HG02884 (cell line): ENCODE results near the gene CD48.
"Not testable (repeated sequence)": the region's sequence is repeated elsewhere in the genome, so short reads cannot be mapped to it uniquely, and the experiment has no call there.

Experiments used
- ATAC-seq: cut with Tn5 transposase; IDR thresholded peaks from one replicate; pipeline ENCODE4 v1.9.1; 2021; ENCODE audit warnings: mild to moderate bottlenecking, moderate library complexity; ENCODE audit not compliant: unreplicated experiment

Gene CD48

GRCh38 chr1:160742428-160743127 lies 31.0 kb upstream of the CD48 start:
- ATAC-seq = no peak

DNA sequence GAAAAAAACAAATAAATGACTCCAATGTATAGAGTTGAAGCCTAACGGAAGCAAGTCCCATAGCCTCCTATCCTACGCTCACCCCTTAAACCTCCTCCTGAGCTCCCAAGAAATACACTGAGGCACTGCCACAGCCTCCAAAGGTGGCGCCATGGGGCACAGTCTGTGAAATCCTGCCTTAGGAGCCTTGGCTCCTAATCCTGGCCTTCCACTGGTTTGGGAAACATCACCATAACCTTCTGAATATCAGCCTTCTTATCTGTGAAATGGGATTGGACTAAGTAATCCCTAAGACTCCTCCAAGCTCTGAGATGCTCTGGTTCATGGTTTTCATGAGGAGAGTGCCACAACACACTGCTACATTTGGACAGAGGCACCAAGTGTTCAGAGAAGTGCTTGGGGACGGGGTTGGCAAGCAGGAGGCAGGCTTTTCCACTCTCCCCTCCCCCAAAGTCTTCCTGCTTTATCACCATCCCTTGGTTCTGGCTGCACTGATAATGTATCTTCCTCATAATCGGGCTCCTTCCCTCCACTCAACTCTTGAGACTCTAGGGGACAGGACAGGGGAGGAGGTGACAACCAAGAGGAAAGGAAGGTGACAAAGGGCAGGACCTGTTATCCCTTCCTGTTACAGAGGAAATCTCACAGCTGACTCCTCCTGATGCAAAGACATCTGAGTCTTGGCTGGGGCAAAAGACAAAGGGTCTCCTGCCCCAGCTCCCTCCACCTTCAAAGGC lies 30.2 kb upstream of the CD48 start:
- ATAC-seq = no peak

- ATAC-seq = no peak
Observed at GRCh38 chr1:160741092-160741501, 29.5 kb upstream of the CD48 start.

DNA sequence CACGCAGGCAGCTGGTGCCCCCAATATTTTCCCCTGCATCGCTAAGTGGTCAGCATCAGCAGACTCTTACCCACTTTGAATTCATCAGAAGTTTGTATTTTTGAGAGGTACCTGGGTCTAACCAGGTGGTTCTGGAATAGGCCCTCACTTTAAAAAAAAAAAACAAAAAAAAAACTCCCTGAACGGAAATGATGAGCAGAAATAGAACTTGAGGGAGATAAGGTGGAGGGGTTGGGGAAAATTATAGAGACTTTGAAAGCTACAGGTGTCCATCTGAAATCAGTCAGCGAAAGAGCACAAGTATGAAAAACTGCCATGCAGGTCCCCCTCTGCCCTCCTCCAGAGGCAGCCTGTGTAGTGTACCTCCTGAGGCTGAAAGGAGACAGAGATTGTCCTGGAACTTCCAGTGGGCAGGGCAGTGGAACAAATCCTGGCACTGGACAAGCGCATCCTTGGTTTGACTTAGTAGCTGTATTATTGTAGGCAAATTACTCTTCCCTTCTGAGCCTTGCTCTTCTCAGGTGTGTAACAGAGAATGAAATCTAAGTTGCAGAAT lies 28.6 kb upstream of the CD48 start:
- no peak for ATAC-seq

DNA sequence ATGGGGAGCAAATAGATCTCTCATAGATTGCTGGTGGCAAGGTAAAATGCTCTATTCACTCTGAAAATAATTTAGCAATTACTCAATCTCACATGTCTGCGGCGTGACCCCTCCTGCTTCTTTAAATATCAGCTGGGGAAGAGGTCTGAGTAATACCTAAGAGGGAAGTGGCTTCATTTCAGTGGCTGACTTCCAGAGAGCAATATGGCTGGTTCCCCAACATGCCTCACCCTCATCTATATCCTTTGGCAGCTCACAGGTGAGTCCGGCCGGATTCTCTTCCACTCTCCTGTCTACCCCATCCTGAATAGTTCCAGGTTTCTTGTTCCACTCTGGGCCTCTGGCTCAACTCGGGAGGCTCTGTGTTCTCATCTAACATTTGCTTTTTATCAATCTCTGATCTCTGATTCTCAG lies 27.5 kb upstream of the CD48 start, which contains the start of gene SLAMF7:
Gene SLAMF7, plus strand, starts transcription at position 150 of the 414 bp plus-strand sequence. Its CDS starts 55 bp downstream, at position 205.
- peak; percentile 71 for ATAC-seq

- no peak for ATAC-seq
Observed at GRCh38 chr1:160738271-160738670, 26.6 kb upstream of the CD48 start.

GRCh38 chr1:160734301-160734700 lies 22.7 kb upstream of the CD48 start:
- no peak for ATAC-seq

DNA sequence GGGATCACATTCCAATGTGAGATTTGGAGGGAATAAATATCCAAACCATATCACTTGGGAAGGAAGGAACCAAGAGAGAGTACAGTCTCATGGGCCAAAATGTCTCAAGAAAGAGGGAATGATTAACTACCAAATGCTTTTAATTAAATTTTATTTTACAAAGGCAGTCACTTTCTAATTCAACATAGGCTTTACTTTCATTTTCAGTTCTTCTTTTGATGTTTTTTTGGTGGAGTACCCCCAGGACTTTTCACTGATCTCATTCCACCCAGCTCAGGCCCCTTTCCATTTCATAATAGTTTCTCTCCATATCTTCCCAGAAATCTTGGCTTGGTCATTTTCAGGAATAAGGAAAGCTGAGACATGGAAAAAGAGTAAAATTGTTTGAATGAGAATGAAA lies 22.3 kb upstream of the CD48 start:
- no peak for ATAC-seq

DNA sequence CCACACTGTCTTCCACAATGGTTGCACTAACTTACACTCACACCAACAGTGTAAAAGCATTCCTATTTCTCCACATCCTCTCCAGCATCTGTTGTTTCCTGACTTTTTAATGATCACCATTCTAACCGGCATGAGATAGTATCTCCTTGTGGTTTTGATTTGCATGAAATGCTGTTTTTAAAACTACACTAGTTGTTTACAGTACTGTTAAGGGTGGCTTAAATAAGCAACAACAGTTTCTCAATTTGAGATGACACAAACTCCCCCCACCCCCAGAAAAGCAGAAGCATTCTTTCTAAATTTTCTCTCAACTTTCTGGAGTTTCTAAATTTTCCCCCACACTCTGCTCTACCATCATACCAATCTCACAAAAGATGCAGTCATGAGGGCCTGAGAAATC lies 20.4 kb upstream of the CD48 start:
- ATAC-seq = peak; percentile 40

DNA sequence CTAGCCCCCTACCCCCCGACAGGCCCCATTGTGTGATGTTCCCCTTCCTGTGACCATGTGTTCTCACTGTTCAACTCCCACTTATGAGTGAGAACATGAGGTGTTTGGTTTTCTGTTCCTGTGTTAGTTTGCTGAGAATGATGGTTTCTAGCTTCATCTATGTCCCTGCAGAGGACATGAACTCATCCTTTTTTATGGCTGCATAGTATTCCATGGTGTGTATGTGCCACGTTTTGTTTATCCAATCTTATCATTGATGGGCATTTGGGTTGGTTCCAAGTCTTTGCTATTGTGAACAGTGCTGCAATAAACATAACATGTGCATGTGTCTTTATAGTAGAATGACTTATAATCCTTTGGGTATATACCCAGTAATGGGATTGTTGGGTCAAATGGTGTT lies 19.9 kb upstream of the CD48 start:
- ATAC-seq = not testable (repeated sequence)

DNA sequence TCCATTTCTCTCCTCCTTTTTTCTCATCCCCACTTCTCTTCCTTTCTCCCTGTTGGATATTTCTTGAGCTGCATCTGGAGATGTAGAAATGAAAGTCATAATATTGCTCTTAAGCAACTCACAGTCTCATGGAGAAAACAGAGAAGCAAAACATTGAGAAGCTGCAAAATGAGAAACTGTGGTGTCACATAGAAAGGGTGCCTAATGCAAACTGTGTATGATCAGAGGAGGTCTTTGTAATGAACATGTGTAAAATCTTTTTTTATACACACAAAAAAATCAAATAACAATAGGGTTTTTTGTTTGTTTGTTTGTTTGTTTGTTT lies 15.7 kb upstream of the CD48 start:
- ATAC-seq = no peak

GRCh38 chr1:160726498-160727315 lies 15.1 kb upstream of the CD48 start:
- ATAC-seq = no peak

- ATAC-seq = no peak
Observed at GRCh38 chr1:160726114-160726497, 14.5 kb upstream of the CD48 start.

DNA sequence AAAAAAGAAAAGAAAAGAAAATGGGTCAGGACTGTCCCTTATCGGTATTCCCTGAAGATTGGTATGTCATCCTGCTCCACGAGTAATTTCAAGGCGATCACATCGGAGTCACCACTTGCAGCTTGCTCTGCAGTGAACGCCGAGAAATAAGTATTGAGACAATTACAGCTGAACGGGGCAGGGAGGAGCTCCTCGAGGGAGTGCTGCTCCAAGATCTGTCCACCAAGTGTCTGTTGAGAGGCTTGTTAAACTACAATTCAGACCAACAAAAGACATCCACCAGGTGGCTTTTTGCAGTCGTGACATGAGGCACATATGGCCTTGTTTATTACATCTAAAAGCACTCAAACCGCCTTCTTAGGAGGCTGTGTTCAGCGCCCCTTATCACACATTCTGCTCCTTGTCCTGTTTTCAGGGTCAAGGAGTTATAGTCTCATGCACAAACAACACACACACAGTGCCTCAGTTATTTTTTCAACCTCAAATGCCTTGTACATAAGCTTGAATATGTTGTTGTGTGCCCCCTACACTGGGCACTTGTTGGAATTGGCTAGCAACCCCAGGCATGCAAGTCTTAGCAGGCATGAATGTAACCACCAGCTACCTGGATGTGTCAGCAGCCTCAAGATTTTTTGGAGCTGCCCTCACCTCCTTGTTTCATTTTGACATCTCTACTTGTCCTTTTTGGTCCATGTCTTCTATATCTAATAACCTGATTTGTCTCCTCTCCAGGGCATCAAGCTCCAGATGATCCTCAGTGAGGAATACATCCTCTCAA lies 13.0 kb upstream of the CD48 start:
- no peak for ATAC-seq

DNA sequence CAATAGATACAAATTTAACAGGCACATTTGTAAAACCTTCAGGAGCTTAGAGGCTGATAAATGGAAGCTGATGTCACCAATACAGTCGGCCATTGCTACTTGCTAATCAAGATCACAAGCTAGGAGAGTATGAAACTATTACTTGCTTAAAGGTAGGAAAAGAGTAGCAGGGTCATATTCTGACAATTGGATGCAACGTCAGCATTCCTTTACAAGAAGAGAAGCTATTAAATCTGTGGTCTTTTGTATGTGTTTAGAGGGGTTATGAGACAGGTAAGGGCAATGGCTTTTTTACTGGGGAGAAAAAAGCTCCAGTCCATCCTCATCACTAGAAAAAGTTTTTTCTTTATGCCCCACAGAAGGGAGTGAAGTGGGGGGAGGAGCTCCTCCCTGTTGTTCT lies 11.7 kb upstream of the CD48 start:
- ATAC-seq = no peak

DNA sequence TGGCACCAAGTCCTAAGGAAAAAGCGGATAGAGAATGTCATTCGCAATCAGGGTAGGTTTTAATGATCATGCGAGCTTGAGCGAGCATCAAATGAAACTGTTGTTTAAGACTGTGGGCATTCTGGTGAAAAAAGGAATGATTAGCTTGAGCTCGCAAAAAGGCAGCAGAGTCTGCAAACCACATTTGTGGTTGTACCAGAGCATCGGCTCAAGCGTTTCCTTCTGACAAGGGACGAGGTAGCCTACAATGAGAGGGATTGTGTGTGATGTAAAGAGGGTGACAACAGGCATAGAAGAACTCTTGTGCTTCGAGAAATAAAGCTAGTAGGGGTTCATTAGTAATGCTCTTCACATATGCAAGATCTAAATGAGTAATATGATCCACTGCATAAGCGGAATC lies 11.1 kb upstream of the CD48 start:
- ATAC-seq = no peak

DNA sequence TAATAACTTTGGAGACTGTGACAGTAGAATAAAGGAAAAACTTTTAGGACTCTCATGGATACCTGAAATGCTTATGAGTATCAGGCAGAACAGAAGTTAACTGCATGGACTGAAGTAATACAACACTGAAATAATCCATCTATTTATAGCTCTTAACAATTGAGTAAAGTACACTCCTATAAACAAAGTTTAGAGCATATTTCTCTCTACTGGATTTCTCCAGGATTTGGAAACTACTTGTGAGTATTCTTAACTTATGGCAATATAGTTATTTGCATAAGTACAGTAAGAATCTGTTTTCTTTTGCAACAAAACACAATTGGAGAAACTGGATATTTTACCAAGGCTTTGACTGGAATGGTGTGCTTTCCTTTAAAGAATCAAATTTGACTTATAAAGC lies 9.9 kb upstream of the CD48 start:
- ATAC-seq = no peak

GRCh38 chr1:160720356-160721085 lies 8.9 kb upstream of the CD48 start:
- ATAC-seq = no peak

GRCh38 chr1:160718210-160718609 lies 6.6 kb upstream of the CD48 start:
- ATAC-seq = no peak

- no peak for ATAC-seq
Observed at GRCh38 chr1:160717306-160717705, 5.7 kb upstream of the CD48 start.
